ENCODE measurements around the gene EPHB2.

Gene EPHB2

DNA sequence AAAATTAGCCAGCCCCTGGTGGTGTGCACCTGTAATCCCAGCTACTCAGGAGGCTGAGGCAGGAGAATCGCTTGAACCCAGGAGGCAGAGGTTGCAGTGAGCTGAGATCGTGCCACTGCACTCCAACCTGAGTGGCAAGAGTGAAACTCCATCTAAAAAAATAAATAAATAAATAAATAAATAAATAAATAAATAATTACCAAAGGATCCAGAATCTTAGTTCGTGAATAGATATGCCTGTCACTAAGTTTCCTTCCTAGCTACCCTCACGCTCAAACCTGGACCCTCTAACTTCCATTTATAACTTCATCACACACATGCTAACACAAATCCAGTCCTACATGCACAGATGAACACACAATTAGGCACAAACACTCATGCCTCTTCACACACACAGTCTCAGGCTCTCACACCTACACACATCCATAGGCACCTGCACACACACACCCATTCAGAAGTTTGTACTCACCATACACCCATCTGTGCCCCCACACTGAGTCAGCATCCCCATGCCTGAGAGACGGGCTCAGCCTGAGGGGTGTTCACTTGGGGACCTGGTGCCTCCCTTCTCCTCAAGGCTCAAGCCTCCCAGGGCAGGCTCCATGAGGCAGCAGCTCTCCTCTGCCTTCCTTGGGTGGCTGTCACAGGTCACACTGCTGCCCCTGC lies 200.5 kb downstream of the EPHB2 start:
- Histone ChIP-seq H3K4me1 (ENCODE audit: insufficient read depth, low read length, poor library complexity, severe bottlenecking) (no peaks in the 10 kb centered on the region), H3K9ac (ENCODE audit: low read depth, low read length, poor library complexity, severe bottlenecking) (no peak overlapping the region), H2AFZ (ENCODE audit: low read length) (no peak overlapping the region), H3K9me3 (ENCODE audit: insufficient read depth, low read depth, low read length) (no peaks in the 10 kb centered on the region), H3F3A (ENCODE audit: low read depth) (no peaks in the 10 kb centered on the region), H3K79me2 (ENCODE audit: insufficient read depth, low read length) (no peaks in the 10 kb centered on the region), H3K4me3 (ENCODE audit: low read length, poor library complexity, severe bottlenecking) (no peak overlapping the region), H3K4me2 (ENCODE audit: low read depth, low read length, poor library complexity, severe bottlenecking) (no peak overlapping the region), H3K9me2 (replicated peaks; ENCODE audit: low read depth, low read length) (no peaks in the 10 kb centered on the region), H4K20me1 (ENCODE audit: insufficient read depth, low read length, poor library complexity, severe bottlenecking) (no peaks in the 10 kb centered on the region), H3K27me3 (ENCODE audit: insufficient read depth, low read length, poor library complexity, severe bottlenecking) (no peaks in the 10 kb centered on the region), H3K36me3 (ENCODE audit: insufficient read depth, low read length) (no peaks in the 10 kb centered on the region)
- TF ChIP-seq EZH2phosphoT487 (IDR thresholded peaks at IDR 0.05; ENCODE audit: borderline replicate concordance), result no peak
- TF ChIP-seq, protein P1, sequence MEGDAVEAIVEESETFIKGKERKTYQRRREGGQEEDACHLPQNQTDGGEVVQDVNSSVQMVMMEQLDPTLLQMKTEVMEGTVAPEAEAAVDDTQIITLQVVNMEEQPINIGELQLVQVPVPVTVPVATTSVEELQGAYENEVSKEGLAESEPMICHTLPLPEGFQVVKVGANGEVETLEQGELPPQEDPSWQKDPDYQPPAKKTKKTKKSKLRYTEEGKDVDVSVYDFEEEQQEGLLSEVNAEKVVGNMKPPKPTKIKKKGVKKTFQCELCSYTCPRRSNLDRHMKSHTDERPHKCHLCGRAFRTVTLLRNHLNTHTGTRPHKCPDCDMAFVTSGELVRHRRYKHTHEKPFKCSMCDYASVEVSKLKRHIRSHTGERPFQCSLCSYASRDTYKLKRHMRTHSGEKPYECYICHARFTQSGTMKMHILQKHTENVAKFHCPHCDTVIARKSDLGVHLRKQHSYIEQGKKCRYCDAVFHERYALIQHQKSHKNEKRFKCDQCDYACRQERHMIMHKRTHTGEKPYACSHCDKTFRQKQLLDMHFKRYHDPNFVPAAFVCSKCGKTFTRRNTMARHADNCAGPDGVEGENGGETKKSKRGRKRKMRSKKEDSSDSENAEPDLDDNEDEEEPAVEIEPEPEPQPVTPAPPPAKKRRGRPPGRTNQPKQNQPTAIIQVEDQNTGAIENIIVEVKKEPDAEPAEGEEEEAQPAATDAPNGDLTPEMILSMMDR (conservative IDR thresholded peaks at IDR 0.05; ENCODE audit: low read length), result no peak

DNA sequence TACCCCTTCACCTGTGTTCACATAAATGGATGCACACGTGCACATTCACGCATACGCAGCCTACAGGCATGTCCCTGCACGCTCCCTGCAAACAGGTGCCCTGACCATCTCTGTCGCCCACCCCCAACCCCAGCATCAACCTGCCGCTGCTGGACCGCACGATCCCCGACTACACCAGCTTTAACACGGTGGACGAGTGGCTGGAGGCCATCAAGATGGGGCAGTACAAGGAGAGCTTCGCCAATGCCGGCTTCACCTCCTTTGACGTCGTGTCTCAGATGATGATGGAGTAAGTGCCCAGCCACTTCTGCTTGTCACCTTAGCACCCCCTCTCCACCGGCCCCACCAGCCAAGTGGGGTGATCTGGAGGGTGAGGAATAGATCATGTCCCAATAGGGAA lies 201.7 kb downstream of the EPHB2 start:
- Histone ChIP-seq H3K4me3 (ENCODE audit: low read length, poor library complexity, severe bottlenecking) (no peak overlapping the region), H3K36me3 (ENCODE audit: insufficient read depth, low read length) (no peaks in the 10 kb centered on the region), H4K20me1 (ENCODE audit: insufficient read depth, low read length, poor library complexity, severe bottlenecking) (no peaks in the 10 kb centered on the region), H3K4me2 (ENCODE audit: low read depth, low read length, poor library complexity, severe bottlenecking) (no peak overlapping the region), H3K4me1 (ENCODE audit: insufficient read depth, low read length, poor library complexity, severe bottlenecking) (peaks cover 6% of the 10 kb centered on the region), H2AFZ (ENCODE audit: low read length) (no peak overlapping the region), H3K27me3 (ENCODE audit: insufficient read depth, low read length, poor library complexity, severe bottlenecking) (no peaks in the 10 kb centered on the region), H3K79me2 (ENCODE audit: insufficient read depth, low read length) (no peaks in the 10 kb centered on the region), H3K9me3 (ENCODE audit: insufficient read depth, low read depth, low read length) (no peaks in the 10 kb centered on the region), H3F3A (ENCODE audit: low read depth) (no peaks in the 10 kb centered on the region), H3K9ac (ENCODE audit: low read depth, low read length, poor library complexity, severe bottlenecking) (no peak overlapping the region), H3K9me2 (replicated peaks; ENCODE audit: low read depth, low read length) (no peaks in the 10 kb centered on the region)
- no peak for TF ChIP-seq EZH2phosphoT487 (IDR thresholded peaks at IDR 0.05; ENCODE audit: borderline replicate concordance)
- TF ChIP-seq, protein P1 (conservative IDR thresholded peaks at IDR 0.05; ENCODE audit: low read length), result no peak

DNA sequence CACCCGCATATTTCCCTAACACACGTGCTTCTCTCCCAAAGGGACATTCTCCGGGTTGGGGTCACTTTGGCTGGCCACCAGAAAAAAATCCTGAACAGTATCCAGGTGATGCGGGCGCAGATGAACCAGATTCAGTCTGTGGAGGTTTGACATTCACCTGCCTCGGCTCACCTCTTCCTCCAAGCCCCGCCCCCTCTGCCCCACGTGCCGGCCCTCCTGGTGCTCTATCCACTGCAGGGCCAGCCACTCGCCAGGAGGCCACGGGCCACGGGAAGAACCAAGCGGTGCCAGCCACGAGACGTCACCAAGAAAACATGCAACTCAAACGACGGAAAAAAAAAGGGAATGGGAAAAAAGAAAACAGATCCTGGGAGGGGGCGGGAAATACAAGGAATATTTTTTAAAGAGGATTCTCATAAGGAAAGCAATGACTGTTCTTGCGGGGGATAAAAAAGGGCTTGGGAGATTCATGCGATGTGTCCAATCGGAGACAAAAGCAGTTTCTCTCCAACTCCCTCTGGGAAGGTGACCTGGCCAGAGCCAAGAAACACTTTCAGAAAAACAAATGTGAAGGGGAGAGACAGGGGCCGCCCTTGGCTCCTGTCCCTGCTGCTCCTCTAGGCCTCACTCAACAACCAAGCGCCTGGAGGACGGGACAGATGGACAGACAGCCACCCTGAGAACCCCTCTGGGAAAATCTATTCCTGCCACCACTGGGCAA lies 202.9 kb downstream of the EPHB2 start:
- no peak overlapping the region for H2AFZ ChIP-seq (ENCODE audit: low read length)
- no peaks in the 10 kb centered on the region for H3K36me3 ChIP-seq (ENCODE audit: insufficient read depth, low read length)
- no peaks in the 10 kb centered on the region for H4K20me1 ChIP-seq (ENCODE audit: insufficient read depth, low read length, poor library complexity, severe bottlenecking)
- no peaks in the 10 kb centered on the region for H3K27me3 ChIP-seq (ENCODE audit: insufficient read depth, low read length, poor library complexity, severe bottlenecking)
- H3K9me3 ChIP-seq (ENCODE audit: insufficient read depth, low read depth, low read length), result no peaks in the 10 kb centered on the region
- no peak overlapping the region for H3K4me3 ChIP-seq (ENCODE audit: low read length, poor library complexity, severe bottlenecking)
- no peaks in the 10 kb centered on the region for H3K9me2 ChIP-seq (replicated peaks; ENCODE audit: low read depth, low read length)
- H3K9ac ChIP-seq (ENCODE audit: low read depth, low read length, poor library complexity, severe bottlenecking), result no peak overlapping the region
- TF ChIP-seq, protein P1 (conservative IDR thresholded peaks at IDR 0.05; ENCODE audit: low read length), result no peak
- no peaks in the 10 kb centered on the region for H3K79me2 ChIP-seq (ENCODE audit: insufficient read depth, low read length)
- no peak overlapping the region for H3K4me2 ChIP-seq (ENCODE audit: low read depth, low read length, poor library complexity, severe bottlenecking)
- no peaks in the 10 kb centered on the region for H3F3A ChIP-seq (ENCODE audit: low read depth)
- H3K4me1 ChIP-seq (ENCODE audit: insufficient read depth, low read length, poor library complexity, severe bottlenecking), result peaks cover 6% of the 10 kb centered on the region

All from Loucy (cell line).